Neural cell (in vitro differentiated cells): ENCODE data around the gene SUMF1. TPM values are rescaled to one million over a fixed set of nuclear protein-coding genes. Genes with fewer than 3 reads are reported as not detected.

Experiments
- H2AFZ ChIP-seq: fragments of 200-600, 300-800 bp; sonication (generic), shearing (Covaris generic); 2 replicates; pipeline ENCODE4 v1.6.0; 2014; ENCODE audit warnings: low read depth, mild to moderate bottlenecking, antibody characterized with exemption, low read length, moderate library complexity
- H3F3A ChIP-seq: fragments of 200-600 bp; shearing (Covaris generic); 2 replicates; pipeline ENCODE4 v1.6.1; 2016; ENCODE audit warnings: mild to moderate bottlenecking, moderate library complexity, mixed read lengths, antibody characterized with exemption, low read length; ENCODE audit not compliant: insufficient read depth, poor library complexity, severe bottlenecking
- H3K27ac ChIP-seq: fragments of 200-600, 300-800 bp; sonication (generic), shearing (Covaris generic); 2 replicates; pipeline ENCODE4 v1.5.1; 2014; ENCODE audit warnings: mild to moderate bottlenecking, low read length, moderate library complexity
- H3K27me3 ChIP-seq: fragments of 300-800, 200-600 bp; sonication (generic), shearing (Covaris generic); 2 replicates; pipeline ENCODE4 v1.6.0; 2014; ENCODE audit warnings: mild to moderate bottlenecking, low read depth, low read length, moderate library complexity; ENCODE audit not compliant: insufficient read depth
- H3K36me3 ChIP-seq: fragments of 300-800, 200-600 bp; sonication (generic), shearing (Covaris generic); 2 replicates; pipeline ENCODE4 v1.5.1; 2014; ENCODE audit warnings: mild to moderate bottlenecking, antibody characterized with exemption, low read length, moderate library complexity; ENCODE audit not compliant: insufficient read depth
- H3K4me2 ChIP-seq: fragments of 300-800, 200-600 bp; sonication (generic), shearing (Covaris generic); 2 replicates; pipeline ENCODE4 v1.6.0; 2014; ENCODE audit warnings: mild to moderate bottlenecking, low read length
- H3K4me3 ChIP-seq: fragments of 300-800, 200-600 bp; sonication (generic), shearing (Covaris generic); 2 replicates; pipeline ENCODE4 v1.5.1; 2014; ENCODE audit warnings: mild to moderate bottlenecking, low read length, moderate library complexity
- H3K79me2 ChIP-seq: fragments of 200-600 bp; shearing (Covaris generic); replicated peaks from 2 replicates; pipeline ENCODE4 v1.6.0; 2014; ENCODE audit warnings: mild to moderate bottlenecking, low read length, moderate library complexity; ENCODE audit not compliant: insufficient read depth
- H3K9ac ChIP-seq: fragments of 300-800, 200-600 bp; sonication (generic), shearing (Covaris generic); 2 replicates; pipeline ENCODE4 v1.6.1; 2016; ENCODE audit warnings: mild to moderate bottlenecking, low read length, mixed read lengths
- H3K9me2 ChIP-seq: fragments of 200-600 bp; shearing (Covaris generic); 2 replicates; pipeline ENCODE4 v1.6.1; 2016; ENCODE audit warnings: mild to moderate bottlenecking, low read length, mixed read lengths; ENCODE audit not compliant: insufficient read depth
- H3K9me3 ChIP-seq: fragments of 200-600, 300-800 bp; sonication (generic), shearing (Covaris generic); 2 replicates; pipeline ENCODE4 v1.6.1; 2016; ENCODE audit warnings: mild to moderate bottlenecking, mixed run types, low read length, moderate library complexity, mixed read lengths
- H4K20me1 ChIP-seq: fragments of 200-600 bp; shearing (Covaris generic); 2 replicates; pipeline ENCODE4 v1.6.1; 2016; ENCODE audit warnings: mild to moderate bottlenecking, mixed run types; ENCODE audit not compliant: insufficient read depth
- EP300 ChIP-seq: fragments of 450-650 bp; conservative IDR thresholded peaks from 2 replicates; pipeline ENCODE4 v1.6.1; 2014; ENCODE audit warnings: antibody characterized with exemption, mild to moderate bottlenecking, moderate library complexity; ENCODE audit not compliant: poor library complexity, severe bottlenecking
- EZH2 ChIP-seq: fragments of 200-600, 300-800 bp; shearing (Covaris generic), sonication (generic); IDR thresholded peaks from 2 replicates; pipeline ENCODE4 v1.6.1; 2014; ENCODE audit warnings: antibody characterized with exemption, low read length, borderline replicate concordance, mild to moderate bottlenecking; ENCODE audit not compliant: insufficient read depth, poor library complexity, severe bottlenecking
- MXI1 ChIP-seq: fragments of 450-650 bp; conservative IDR thresholded peaks from 2 replicates; pipeline ENCODE4 v1.6.1; 2014; ENCODE audit warnings: antibody characterized with exemption, mild to moderate bottlenecking; ENCODE audit not compliant: poor library complexity, severe bottlenecking
- POLR2AphosphoS5 ChIP-seq: IDR thresholded peaks from 2 replicates; pipeline ENCODE4 v1.6.1; 2012
- RAD21 ChIP-seq: fragments of 450-650 bp; conservative IDR thresholded peaks from 2 replicates; pipeline ENCODE4 v1.6.1; 2014; ENCODE audit warnings: antibody characterized with exemption, mild to moderate bottlenecking, moderate library complexity
- REST ChIP-seq: IDR thresholded peaks from 2 replicates; pipeline ENCODE4 v1.6.1; 2012; ENCODE audit warnings: borderline replicate concordance
- SMC3 ChIP-seq: fragments of 450-650 bp; conservative IDR thresholded peaks from 2 replicates; pipeline ENCODE4 v1.6.1; 2014; ENCODE audit warnings: antibody characterized with exemption, mild to moderate bottlenecking, moderate library complexity; ENCODE audit not compliant: poor library complexity
- TAF1 ChIP-seq: IDR thresholded peaks from 2 replicates; pipeline ENCODE4 v1.6.1; 2012; ENCODE audit warnings: low read depth
- polyA plus RNA-seq: library from polyadenylated mRNA; depleted of rRNA; stranded (reverse); fragments of >200 nt; gene quantifications from 2 replicates; pipeline ENCODE4 v1.2.3, GENCODE V29; 2014
- TF ChIP-seq, protein P1 (sequence below): fragments of 450-650 bp; IDR thresholded peaks from 2 replicates; pipeline ENCODE4 v1.5.1; 2014; ENCODE audit warnings: antibody characterized with exemption, mild to moderate bottlenecking, moderate library complexity; ENCODE audit not compliant: poor library complexity, severe bottlenecking

The SUMF1 gene
- polyA plus RNA-seq, 1 donor from 2014 or later = 3.6 TPM

DNA sequence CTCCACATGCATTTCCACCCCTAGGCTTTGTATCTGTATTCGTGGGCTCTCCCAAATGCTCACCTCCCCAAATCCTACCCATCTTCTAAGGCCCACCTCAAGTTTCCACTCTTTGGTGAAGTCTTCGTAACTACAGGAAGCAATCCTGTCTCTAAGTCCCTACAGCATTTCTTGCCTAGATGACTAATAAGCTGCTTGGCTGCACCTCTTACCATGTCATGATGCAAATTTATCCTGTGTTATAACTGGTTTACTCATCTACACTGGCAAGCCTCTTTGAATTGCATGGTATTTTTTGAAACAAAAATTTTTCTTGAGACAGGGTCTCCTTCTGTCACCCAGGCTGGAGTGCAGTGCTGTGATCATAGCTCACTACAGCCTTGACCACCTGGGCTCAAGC, 90.6 kb downstream of the SUMF1 start:
- H3K36me3 ChIP-seq = no peaks in the 10 kb centered on the region
- H2AFZ ChIP-seq = no peak overlapping the region
- H3K9me2 ChIP-seq = no peaks in the 10 kb centered on the region
- no peaks in the 10 kb centered on the region for H3F3A ChIP-seq
- H3K79me2 ChIP-seq = no peaks in the 10 kb centered on the region
- no peak overlapping the region for H3K4me3 ChIP-seq
- H4K20me1 ChIP-seq = no peaks in the 10 kb centered on the region
- H3K4me2 ChIP-seq = no peak overlapping the region
- no peak overlapping the region for H3K9ac ChIP-seq
- H3K9me3 ChIP-seq = peaks cover 7% of the 10 kb centered on the region
- no peaks in the 10 kb centered on the region for H3K27me3 ChIP-seq
- TF ChIP-seq REST = no peak
- TF ChIP-seq RAD21 = no peak
- TF ChIP-seq EZH2 = no peak
- no peak for TF ChIP-seq SMC3
- TF ChIP-seq, protein P1, sequence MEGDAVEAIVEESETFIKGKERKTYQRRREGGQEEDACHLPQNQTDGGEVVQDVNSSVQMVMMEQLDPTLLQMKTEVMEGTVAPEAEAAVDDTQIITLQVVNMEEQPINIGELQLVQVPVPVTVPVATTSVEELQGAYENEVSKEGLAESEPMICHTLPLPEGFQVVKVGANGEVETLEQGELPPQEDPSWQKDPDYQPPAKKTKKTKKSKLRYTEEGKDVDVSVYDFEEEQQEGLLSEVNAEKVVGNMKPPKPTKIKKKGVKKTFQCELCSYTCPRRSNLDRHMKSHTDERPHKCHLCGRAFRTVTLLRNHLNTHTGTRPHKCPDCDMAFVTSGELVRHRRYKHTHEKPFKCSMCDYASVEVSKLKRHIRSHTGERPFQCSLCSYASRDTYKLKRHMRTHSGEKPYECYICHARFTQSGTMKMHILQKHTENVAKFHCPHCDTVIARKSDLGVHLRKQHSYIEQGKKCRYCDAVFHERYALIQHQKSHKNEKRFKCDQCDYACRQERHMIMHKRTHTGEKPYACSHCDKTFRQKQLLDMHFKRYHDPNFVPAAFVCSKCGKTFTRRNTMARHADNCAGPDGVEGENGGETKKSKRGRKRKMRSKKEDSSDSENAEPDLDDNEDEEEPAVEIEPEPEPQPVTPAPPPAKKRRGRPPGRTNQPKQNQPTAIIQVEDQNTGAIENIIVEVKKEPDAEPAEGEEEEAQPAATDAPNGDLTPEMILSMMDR = no peak
- H3K27ac ChIP-seq = no peak overlapping the region

GRCh38 chr3:4375911-4376310, 91.2 kb downstream of the SUMF1 start:
- no peaks in the 10 kb centered on the region for H3K27me3 ChIP-seq
- no peaks in the 10 kb centered on the region for H3K79me2 ChIP-seq
- no peak for TF ChIP-seq POLR2AphosphoS5
- no peak for TF ChIP-seq TAF1
- no peak for TF ChIP-seq RAD21
- TF ChIP-seq EP300 = no peak
- TF ChIP-seq REST = no peak
- TF ChIP-seq, protein P1 = no peak
- TF ChIP-seq SMC3 = no peak
- TF ChIP-seq MXI1 = no peak
- no peak for TF ChIP-seq EZH2
- no peak overlapping the region for H3K4me2 ChIP-seq
- no peaks in the 10 kb centered on the region for H3K36me3 ChIP-seq
- H3F3A ChIP-seq = no peaks in the 10 kb centered on the region
- no peak overlapping the region for H3K9ac ChIP-seq
- no peak overlapping the region for H3K27ac ChIP-seq
- H3K9me3 ChIP-seq = peaks cover 7% of the 10 kb centered on the region
- no peaks in the 10 kb centered on the region for H4K20me1 ChIP-seq
- H3K4me3 ChIP-seq = no peak overlapping the region
- H3K9me2 ChIP-seq = no peaks in the 10 kb centered on the region
- H2AFZ ChIP-seq = no peak overlapping the region
